ENCODE results near the gene SYS1. TPM values are rescaled to one million over a fixed set of nuclear protein-coding genes. Genes with fewer than 3 reads are reported as not detected.

Gene SYS1
- total RNA-seq, 2 experiments from 2014 or later = 94.8 to 107 TPM

DNA sequence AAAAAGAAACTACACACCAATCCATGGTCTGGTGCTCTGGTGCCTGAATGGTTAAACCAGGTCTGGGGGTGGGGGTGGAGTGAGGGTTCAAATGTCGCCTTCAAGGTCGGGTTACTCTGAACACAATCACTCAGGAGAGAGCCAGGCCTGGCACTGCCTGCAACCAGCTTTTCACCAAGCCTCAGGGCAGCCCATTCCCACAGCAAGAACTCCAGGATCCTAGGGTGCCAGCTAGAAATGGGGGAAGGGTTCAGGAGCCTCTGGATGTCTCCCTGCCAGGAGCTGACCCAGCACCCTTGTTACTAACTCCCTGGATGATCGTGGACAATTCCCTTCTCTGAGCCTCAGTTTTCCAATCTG lies 21.4 kb upstream of the SYS1 start:
- ATAC-seq (ENCODE audit: poor library complexity) = no peak
- H3K4me3 Mint-ChIP-seq = no peak overlapping the region
- intact Hi-C loops (cut with DNase I, micrococcal nuclease) = no loop called here

DNA sequence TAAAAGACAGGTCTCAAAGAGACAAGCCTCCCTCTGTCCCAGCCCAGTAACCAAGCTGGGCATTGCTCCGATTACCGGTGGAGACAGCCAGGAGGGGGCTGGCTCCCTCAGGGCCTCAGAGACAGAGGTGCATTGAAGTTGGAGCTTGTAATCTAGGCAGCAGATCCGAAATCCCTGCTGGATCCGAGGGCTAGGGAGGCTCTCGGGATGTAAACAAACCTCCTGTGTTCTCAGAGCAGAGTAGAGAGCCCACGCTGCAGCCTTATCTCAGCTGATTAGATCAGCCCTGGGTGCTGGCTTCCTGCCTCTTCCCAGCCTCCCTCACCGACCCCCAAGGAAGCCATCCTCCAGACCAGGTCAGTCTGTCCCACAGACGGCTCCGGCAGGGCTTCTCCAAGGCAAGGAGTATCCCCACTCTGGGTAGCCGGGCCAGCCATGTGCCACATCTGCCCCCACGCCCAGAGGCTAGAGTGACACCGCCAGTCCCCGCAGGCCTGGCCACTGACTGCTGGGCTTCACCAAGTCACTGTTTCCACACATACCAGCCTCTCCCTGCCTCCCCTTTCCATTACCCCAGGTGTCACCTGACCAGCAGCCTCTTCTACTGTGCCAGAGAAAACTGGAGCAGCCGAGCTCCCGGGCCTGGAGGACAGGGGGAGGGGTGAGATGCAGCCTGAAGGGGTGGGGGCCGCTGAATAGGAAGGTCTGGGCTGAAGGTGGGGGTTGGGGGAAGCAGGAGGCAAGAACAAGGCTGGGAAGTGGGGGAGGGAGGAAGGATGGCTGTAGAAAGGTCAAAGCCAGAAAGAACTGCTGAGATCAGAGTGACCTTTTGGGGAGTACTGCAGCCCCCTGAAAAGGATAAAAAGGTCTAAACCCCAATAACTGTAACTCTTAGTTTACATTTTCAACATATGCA lies 20.8 kb upstream of the SYS1 start:
- ChIA-PET CTCF (interaction anchor here (0.7 kb wide), 1 partner anchor 1864 kb away, joined by 3 read pairs; no protein-coding TSS in a partner anchor), POLR2A (no interaction called here)
- intact Hi-C loops (cut with DNase I, micrococcal nuclease) = no loop called here
- Histone ChIP-seq H3K27me3 (ENCODE audit: control insufficient read depth in 1 of 2, insufficient read depth in 2 of 2, low read length in 2 of 2) (no peaks in the 10 kb centered on the region), H3K36me3 (ENCODE audit: insufficient read depth, low read length) (no peaks in the 10 kb centered on the region), H3K9me3 (ENCODE audit: control insufficient read depth in 1 of 2, insufficient read depth in 1 of 2, low read length in 2 of 2) (no peaks in the 10 kb centered on the region), H3K4me3 (ENCODE audit: low read length) (no peak overlapping the region), H3K27ac (ENCODE audit: low read depth in 1 of 2, low read length in 2 of 2) (no peak overlapping the region), H3K4me1 (ENCODE audit: insufficient read depth, low read length) (peaks cover 21% of the 10 kb centered on the region)
- Mint-ChIP-seq H3K4me1 (ENCODE audit: low read depth) (peaks cover 2% of the 10 kb centered on the region), H3K27ac (no peak overlapping the region), H3K27me3 (peaks cover 4% of the 10 kb centered on the region), H3K4me3 (no peak overlapping the region), H3K9me3 (no peaks in the 10 kb centered on the region), H3K36me3 (ENCODE audit: low read depth) (no peaks in the 10 kb centered on the region)
- TF ChIP-seq, protein P1, sequence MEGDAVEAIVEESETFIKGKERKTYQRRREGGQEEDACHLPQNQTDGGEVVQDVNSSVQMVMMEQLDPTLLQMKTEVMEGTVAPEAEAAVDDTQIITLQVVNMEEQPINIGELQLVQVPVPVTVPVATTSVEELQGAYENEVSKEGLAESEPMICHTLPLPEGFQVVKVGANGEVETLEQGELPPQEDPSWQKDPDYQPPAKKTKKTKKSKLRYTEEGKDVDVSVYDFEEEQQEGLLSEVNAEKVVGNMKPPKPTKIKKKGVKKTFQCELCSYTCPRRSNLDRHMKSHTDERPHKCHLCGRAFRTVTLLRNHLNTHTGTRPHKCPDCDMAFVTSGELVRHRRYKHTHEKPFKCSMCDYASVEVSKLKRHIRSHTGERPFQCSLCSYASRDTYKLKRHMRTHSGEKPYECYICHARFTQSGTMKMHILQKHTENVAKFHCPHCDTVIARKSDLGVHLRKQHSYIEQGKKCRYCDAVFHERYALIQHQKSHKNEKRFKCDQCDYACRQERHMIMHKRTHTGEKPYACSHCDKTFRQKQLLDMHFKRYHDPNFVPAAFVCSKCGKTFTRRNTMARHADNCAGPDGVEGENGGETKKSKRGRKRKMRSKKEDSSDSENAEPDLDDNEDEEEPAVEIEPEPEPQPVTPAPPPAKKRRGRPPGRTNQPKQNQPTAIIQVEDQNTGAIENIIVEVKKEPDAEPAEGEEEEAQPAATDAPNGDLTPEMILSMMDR (IDR thresholded peaks at IDR 0.05) = no peak
- ATAC-seq (ENCODE audit: poor library complexity) (no peak), DNase-seq (no peak)

More for the DNA sequence above, 21.4 kb upstream of the SYS1 start:
- H3K9me3 ChIP-seq (ENCODE audit: control insufficient read depth in 1 of 2, insufficient read depth in 1 of 2, low read length in 2 of 2) = no peaks in the 10 kb centered on the region
- ChIA-PET POLR2A (no interaction called here), CTCF (no interaction called here)
- H3K27me3 ChIP-seq (ENCODE audit: control insufficient read depth in 1 of 2, insufficient read depth in 2 of 2, low read length in 2 of 2) = no peaks in the 10 kb centered on the region
- H3K4me1 ChIP-seq (ENCODE audit: insufficient read depth, low read length) = peaks cover 17% of the 10 kb centered on the region
- Mint-ChIP-seq H3K36me3 (ENCODE audit: low read depth) (no peaks in the 10 kb centered on the region), H3K9me3 (no peaks in the 10 kb centered on the region), H3K27me3 (peaks cover under 1% of the 10 kb centered on the region), H3K4me1 (ENCODE audit: low read depth) (no peaks in the 10 kb centered on the region), H3K27ac (no peak overlapping the region)
- TF ChIP-seq, protein P1 (IDR thresholded peaks at IDR 0.05) = no peak
- H3K4me3 ChIP-seq (ENCODE audit: low read length) = no peak overlapping the region
- H3K27ac ChIP-seq (ENCODE audit: low read depth in 1 of 2, low read length in 2 of 2) = no peak overlapping the region
- no peak for DNase-seq
- H3K36me3 ChIP-seq (ENCODE audit: insufficient read depth, low read length) = no peaks in the 10 kb centered on the region

DNA sequence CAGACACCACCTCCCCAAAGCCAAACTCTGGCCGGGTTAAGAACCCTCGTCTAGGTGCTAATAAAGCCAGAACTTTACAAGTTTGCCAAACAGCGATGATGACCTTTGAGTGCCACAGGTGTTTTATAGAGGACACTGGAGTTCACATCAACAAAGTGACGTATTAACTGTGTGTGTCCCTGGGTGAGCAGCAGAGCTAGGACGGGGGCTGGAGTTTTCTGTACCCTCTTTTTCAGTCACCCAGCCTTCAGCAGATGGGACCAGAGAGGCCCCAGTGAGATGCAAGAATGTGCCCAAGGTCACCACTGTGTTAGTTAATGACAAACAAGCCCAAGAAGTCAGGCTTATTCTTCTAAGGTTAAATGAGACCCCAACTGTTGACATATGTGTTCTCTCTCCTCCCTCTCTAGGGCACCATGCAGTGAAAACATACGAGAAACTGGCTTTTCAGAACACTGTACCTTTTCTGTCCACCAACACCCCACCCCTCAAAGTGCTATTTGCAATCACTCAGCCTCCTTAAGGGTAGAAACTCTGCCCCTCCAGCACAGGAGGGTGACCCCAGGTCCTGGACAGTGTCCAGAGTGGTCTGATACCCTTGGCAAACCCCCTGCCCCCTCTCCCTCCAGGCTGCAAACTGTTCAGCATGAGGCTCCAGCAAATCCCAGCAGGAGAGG lies 20.0 kb upstream of the SYS1 start:
- H3K36me3 Mint-ChIP-seq (ENCODE audit: low read depth) = no peaks in the 10 kb centered on the region
- no peak overlapping the region for H3K4me3 Mint-ChIP-seq
- H3K9me3 Mint-ChIP-seq = no peaks in the 10 kb centered on the region
- Histone ChIP-seq H3K4me1 (ENCODE audit: insufficient read depth, low read length) (peaks cover 29% of the 10 kb centered on the region), H3K9me3 (ENCODE audit: control insufficient read depth in 1 of 2, insufficient read depth in 1 of 2, low read length in 2 of 2) (no peaks in the 10 kb centered on the region), H3K27me3 (ENCODE audit: control insufficient read depth in 1 of 2, insufficient read depth in 2 of 2, low read length in 2 of 2) (no peaks in the 10 kb centered on the region), H3K4me3 (ENCODE audit: low read length) (no peak overlapping the region), H3K27ac (ENCODE audit: low read depth in 1 of 2, low read length in 2 of 2) (no peak overlapping the region), H3K36me3 (ENCODE audit: insufficient read depth, low read length) (no peaks in the 10 kb centered on the region)
- no peak overlapping the region for H3K27ac Mint-ChIP-seq
- peaks cover 7% of the 10 kb centered on the region for H3K4me1 Mint-ChIP-seq (ENCODE audit: low read depth)
- ATAC-seq (ENCODE audit: poor library complexity) (no peak), DNase-seq (no peak)
- TF ChIP-seq, protein P1 (IDR thresholded peaks at IDR 0.05) = no peak
- ChIA-PET CTCF (no interaction called here), POLR2A (no interaction called here)
- peaks cover 4% of the 10 kb centered on the region for H3K27me3 Mint-ChIP-seq
- intact Hi-C loops (cut with DNase I, micrococcal nuclease) = no loop called here

Data from CD4-positive, alpha-beta T cell (primary cell).